Mesendoderm (in vitro differentiated cells): Measurements from ENCODE around the gene ARRB1.

Source experiments
- DNase-seq: peaks from one replicate; pipeline ENCODE4 v3.0.0; 2013
- H2AK5ac ChIP-seq: 2 replicates; pipeline ENCODE4 v1.6.1; 2013; ENCODE audit warnings: low read length, inconsistent platforms
- H2BK120ac ChIP-seq: 2 replicates; pipeline ENCODE4 v1.6.1; 2013; ENCODE audit warnings: low read depth, mild to moderate bottlenecking, low read length, moderate library complexity, mixed read lengths
- H2BK15ac ChIP-seq: replicated peaks from 2 replicates; pipeline ENCODE4 v1.6.1; 2013; ENCODE audit warnings: low read depth, mild to moderate bottlenecking, moderate library complexity
- H2BK5ac ChIP-seq: 2 replicates; pipeline ENCODE4 v1.6.1; 2013; ENCODE audit warnings: low read length, inconsistent platforms
- H3K18ac ChIP-seq: 2 replicates; pipeline ENCODE4 v1.6.1; 2013; ENCODE audit warnings: mild to moderate bottlenecking, low read length, mixed read lengths
- H3K23ac ChIP-seq: one replicate; pipeline ENCODE4 v1.6.1; 2013; ENCODE audit warnings: low read length
- H3K27ac ChIP-seq: 2 replicates; pipeline ENCODE4 v1.5.1; 2013; ENCODE audit warnings: low read depth, mild to moderate bottlenecking, inconsistent platforms, low read length, moderate library complexity
- H3K27me3 ChIP-seq: 2 replicates; pipeline ENCODE4 v1.6.1; 2013; ENCODE audit warnings: low read length, control low read depth, mild to moderate bottlenecking, inconsistent platforms; ENCODE audit not compliant: insufficient read depth, poor library complexity
- H3K36me3 ChIP-seq: 2 replicates; pipeline ENCODE4 v1.6.1; 2013; ENCODE audit warnings: low read length, inconsistent platforms; ENCODE audit not compliant: control insufficient read depth, insufficient read depth
- H3K4ac ChIP-seq: one replicate; pipeline ENCODE4 v1.6.1; 2013; ENCODE audit warnings: low read depth, mild to moderate bottlenecking, low read length, moderate library complexity
- H3K4me1 ChIP-seq: 2 replicates; pipeline ENCODE4 v1.6.1; 2013; ENCODE audit warnings: low read depth, low read length, inconsistent platforms; ENCODE audit not compliant: control insufficient read depth
- H3K4me2 ChIP-seq: 2 replicates; pipeline ENCODE4 v1.6.1; 2013; ENCODE audit warnings: low read length
- H3K4me3 ChIP-seq: 2 replicates; pipeline ENCODE4 v1.5.1; 2013; ENCODE audit warnings: mild to moderate bottlenecking, low read length
- H3K56ac ChIP-seq: one replicate; pipeline ENCODE4 v1.6.1; 2013; ENCODE audit warnings: low read length
- H3K79me1 ChIP-seq: 2 replicates; pipeline ENCODE4 v1.6.1; 2013; ENCODE audit warnings: low read length, inconsistent platforms
- H3K79me2 ChIP-seq: 2 replicates; pipeline ENCODE4 v1.6.1; 2013; ENCODE audit warnings: mild to moderate bottlenecking, low read length; ENCODE audit not compliant: control insufficient read depth, insufficient read depth
- H3K9ac ChIP-seq: 2 replicates; pipeline ENCODE4 v1.6.1; 2013; ENCODE audit warnings: low read length, inconsistent platforms
- H4K5ac ChIP-seq: one replicate; pipeline ENCODE4 v1.6.1; 2013; ENCODE audit warnings: low read length
- H4K8ac ChIP-seq: one replicate; pipeline ENCODE4 v1.6.1; 2013; ENCODE audit warnings: low read depth, mild to moderate bottlenecking, control low read depth, low read length, moderate library complexity
- WGBS: extraction: QIAGEN DNeasy Blood & Tissue Kit; methylation state at CpG from one replicate; pipeline ENCODE4 v1.1.7; 2013; ENCODE audit warnings: low lambda C conversion rate, missing lambda C conversion rate; ENCODE audit not compliant: insufficient coverage; ENCODE audit errors: extremely low coverage; 5-methylcytosine and 5-hydroxymethylcytosine counted together

The ARRB1 gene

DNA sequence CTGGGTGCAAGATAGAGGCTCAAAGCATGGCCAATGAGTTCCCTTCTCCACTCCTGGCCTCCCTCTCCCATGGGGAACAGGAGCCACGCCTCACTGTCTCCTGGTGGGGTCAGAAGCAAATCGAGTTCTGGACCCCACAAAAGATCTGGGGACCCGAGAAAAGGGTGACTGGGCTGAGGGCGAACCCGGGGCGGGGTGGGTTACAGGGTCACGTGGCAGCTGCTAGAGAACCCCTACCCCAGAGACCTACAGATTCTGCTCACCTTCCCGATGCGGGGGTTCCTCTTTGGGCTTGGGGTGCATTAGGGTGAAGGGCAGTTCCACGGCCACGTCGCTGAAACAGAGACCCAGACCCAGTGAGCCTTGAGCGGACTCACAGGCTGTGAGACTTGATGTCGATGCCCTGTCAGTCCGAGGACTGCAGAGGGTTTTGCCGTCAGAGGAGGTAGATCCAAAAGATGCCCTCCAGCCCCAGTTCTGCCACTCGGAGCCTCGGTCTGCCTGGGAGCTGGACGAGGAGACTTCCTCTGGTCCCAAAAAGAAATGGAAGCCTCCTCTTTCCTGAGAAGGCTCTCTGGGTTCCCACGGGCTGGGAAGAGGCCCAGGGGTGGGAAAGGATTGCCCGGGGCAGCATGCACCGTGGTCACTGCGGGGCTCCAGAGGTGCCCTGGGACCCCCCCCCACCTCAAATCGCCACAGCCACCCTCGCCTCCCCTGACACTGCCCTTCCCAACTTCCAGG lies 82.7 kb downstream of the ARRB1 start:
- no peak overlapping the region for H3K23ac ChIP-seq

DNA sequence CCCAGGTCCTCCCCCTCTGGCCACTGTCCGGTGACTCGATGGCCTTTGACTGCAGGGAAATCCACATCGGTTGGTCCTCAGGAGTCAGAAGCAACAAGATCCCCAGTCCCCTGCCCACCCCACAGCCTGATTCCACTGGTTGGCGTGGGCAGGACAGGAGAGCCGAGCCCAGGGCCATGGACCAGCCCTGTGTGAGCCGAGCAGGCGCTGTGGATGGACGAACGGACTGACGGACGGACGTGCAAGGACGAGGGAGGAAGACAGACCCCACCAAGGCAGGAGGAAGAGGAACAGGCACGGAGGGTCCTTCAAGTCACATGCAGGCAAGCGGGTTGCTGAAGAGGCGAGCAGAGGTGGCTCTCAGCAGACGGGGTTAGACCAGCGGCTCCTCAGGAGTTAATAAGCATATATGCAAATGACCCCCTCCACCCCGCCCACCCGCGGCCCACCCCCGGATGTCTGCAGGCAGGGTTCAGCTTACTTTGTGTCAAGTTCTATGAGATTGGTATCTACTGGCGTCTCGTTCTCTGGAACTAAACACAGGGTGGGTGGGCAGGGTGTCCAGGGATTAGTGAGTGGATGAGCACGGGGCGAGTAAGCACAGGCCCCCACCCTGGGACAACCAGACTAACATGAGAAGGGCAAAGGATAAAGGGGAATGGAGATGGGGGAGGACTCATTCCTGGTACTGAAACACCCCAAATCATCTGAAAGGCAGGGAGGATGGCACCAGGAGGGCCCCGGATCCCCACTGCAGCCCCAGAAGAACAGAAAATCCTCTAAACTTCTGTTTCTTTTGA lies 84.1 kb downstream of the ARRB1 start:
- Histone ChIP-seq H2AK5ac (no peak overlapping the region), H3K79me1 (no peaks in the 10 kb centered on the region), H3K36me3 (peaks cover 2% of the 10 kb centered on the region), H3K79me2 (no peaks in the 10 kb centered on the region), H2BK15ac (no peak overlapping the region), H3K4me3 (no peak overlapping the region), H3K4ac (no peak overlapping the region), H3K18ac (no peak overlapping the region), H2BK120ac (no peak overlapping the region), H3K23ac (no peak overlapping the region), H4K8ac (no peak overlapping the region), H3K56ac (no peak overlapping the region), H3K27ac (no peak overlapping the region), H3K4me1 (peaks cover 2% of the 10 kb centered on the region), H4K5ac (no peak overlapping the region), H3K27me3 (no peaks in the 10 kb centered on the region), H3K9ac (no peak overlapping the region), H2BK5ac (no peak overlapping the region), H3K4me2 (no peak overlapping the region)
- DNase-seq: no peak
- WGBS: no CpG with 5 or more reads among the region's 27 CpGs

More for the DNA sequence above, 82.7 kb downstream of the ARRB1 start:
- H3K18ac ChIP-seq: no peak overlapping the region
- H3K79me1 ChIP-seq: no peaks in the 10 kb centered on the region
- H2BK15ac ChIP-seq: no peak overlapping the region
- no peak overlapping the region for H4K5ac ChIP-seq
- no peak overlapping the region for H3K9ac ChIP-seq
- no CpG with 5 or more reads among the region's 25 CpGs for WGBS
- DNase-seq: no peak
- no peak overlapping the region for H3K4me3 ChIP-seq
- H2AK5ac ChIP-seq: no peak overlapping the region
- no peaks in the 10 kb centered on the region for H3K4me1 ChIP-seq
- H4K8ac ChIP-seq: no peak overlapping the region
- H3K27me3 ChIP-seq: no peaks in the 10 kb centered on the region
- no peak overlapping the region for H2BK120ac ChIP-seq
- no peak overlapping the region for H3K4me2 ChIP-seq
- H3K36me3 ChIP-seq: peaks cover 7% of the 10 kb centered on the region
- H3K79me2 ChIP-seq: no peaks in the 10 kb centered on the region
- H3K27ac ChIP-seq: no peak overlapping the region
- H2BK5ac ChIP-seq: no peak overlapping the region
- H3K4ac ChIP-seq: no peak overlapping the region
- no peak overlapping the region for H3K56ac ChIP-seq

GRCh38 chr11:75265851-75266531 lies 85.5 kb downstream of the ARRB1 start:
- no peak overlapping the region for H3K18ac ChIP-seq

DNA sequence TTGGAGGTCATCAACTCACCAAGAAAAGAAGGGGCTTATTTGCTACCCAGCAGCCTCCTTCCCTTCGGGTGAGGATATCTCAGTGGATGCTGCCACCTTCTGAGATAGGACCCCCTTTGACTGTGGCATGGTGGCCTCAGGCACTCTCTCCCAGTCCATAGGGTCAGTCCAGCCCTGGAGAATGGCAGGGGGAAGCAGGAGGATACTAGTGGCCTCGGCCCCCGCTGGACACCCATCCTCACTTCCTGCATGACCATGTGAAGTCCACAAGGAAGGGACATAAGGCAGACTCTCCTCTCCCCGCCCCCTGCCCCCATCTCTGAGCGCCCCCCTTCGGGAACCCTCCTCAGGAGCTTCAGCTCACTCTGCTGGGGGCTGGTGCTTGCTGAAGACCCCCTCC lies 86.5 kb downstream of the ARRB1 start:
- Histone ChIP-seq H3K4ac (no peak overlapping the region), H3K27ac (no peak overlapping the region), H3K4me3 (no peak overlapping the region), H3K4me1 (peaks cover 2% of the 10 kb centered on the region), H3K9ac (no peak overlapping the region), H4K5ac (no peak overlapping the region), H3K79me1 (no peaks in the 10 kb centered on the region), H2AK5ac (no peak overlapping the region), H2BK120ac (no peak overlapping the region), H3K23ac (no peak overlapping the region), H3K56ac (no peak overlapping the region), H3K36me3 (peaks cover 2% of the 10 kb centered on the region), H2BK5ac (no peak overlapping the region), H3K27me3 (no peaks in the 10 kb centered on the region), H3K18ac (no peak overlapping the region), H3K79me2 (no peaks in the 10 kb centered on the region), H3K4me2 (no peak overlapping the region), H2BK15ac (no peak overlapping the region), H4K8ac (no peak overlapping the region)
- DNase-seq: no peak
- WGBS: no CpG with 5 or more reads among the region's 6 CpGs

More at GRCh38 chr11:75265851-75266531, 85.5 kb downstream of the ARRB1 start:
- Histone ChIP-seq H2BK15ac (no peak overlapping the region), H2BK120ac (no peak overlapping the region), H3K4me3 (no peak overlapping the region), H3K4me2 (no peak overlapping the region), H2BK5ac (no peak overlapping the region), H3K36me3 (peaks cover 2% of the 10 kb centered on the region), H3K4ac (no peak overlapping the region), H3K9ac (no peak overlapping the region), H4K8ac (no peak overlapping the region), H3K56ac (no peak overlapping the region), H2AK5ac (no peak overlapping the region), H3K79me1 (no peaks in the 10 kb centered on the region), H3K27me3 (no peaks in the 10 kb centered on the region), H3K4me1 (peaks cover 2% of the 10 kb centered on the region), H3K79me2 (no peaks in the 10 kb centered on the region), H3K27ac (no peak overlapping the region), H3K23ac (no peak overlapping the region), H4K5ac (no peak overlapping the region)
- no CpG with 5 or more reads among the region's 17 CpGs for WGBS
- no peak for DNase-seq

GRCh38 chr11:75264356-75264755 lies 87.1 kb downstream of the ARRB1 start:
- H2BK5ac ChIP-seq: no peak overlapping the region
- H3K4me2 ChIP-seq: no peak overlapping the region
- no peak overlapping the region for H2BK15ac ChIP-seq
- no peaks in the 10 kb centered on the region for H3K27me3 ChIP-seq
- H4K5ac ChIP-seq: no peak overlapping the region
- no peak for DNase-seq
- peaks cover 2% of the 10 kb centered on the region for H3K4me1 ChIP-seq
- H3K79me2 ChIP-seq: no peaks in the 10 kb centered on the region
- peaks cover 2% of the 10 kb centered on the region for H3K36me3 ChIP-seq
- no peak overlapping the region for H3K18ac ChIP-seq
- H2AK5ac ChIP-seq: no peak overlapping the region
- no peaks in the 10 kb centered on the region for H3K79me1 ChIP-seq
- H3K4me3 ChIP-seq: no peak overlapping the region
- no peak overlapping the region for H3K4ac ChIP-seq
- no peak overlapping the region for H3K27ac ChIP-seq
- no peak overlapping the region for H2BK120ac ChIP-seq
- no peak overlapping the region for H3K9ac ChIP-seq
- H3K23ac ChIP-seq: no peak overlapping the region
- no peak overlapping the region for H4K8ac ChIP-seq
- H3K56ac ChIP-seq: no peak overlapping the region
